B cell (primary cell): Measurements from ENCODE around the gene CNTNAP2.

Source experiments
- CTCF ChIP-seq: fragments of 200-600 bp; IDR thresholded peaks from one replicate; pipeline ENCODE4 v1.8.0; 2022; ENCODE audit warnings: antibody characterized with exemption, mild to moderate bottlenecking
- EZH2 ChIP-seq: IDR thresholded peaks from 2 replicates; pipeline ENCODE4 v1.6.1; 2012; ENCODE audit warnings: borderline replicate concordance, low read depth, mild to moderate bottlenecking, moderate library complexity, low read length; ENCODE audit not compliant: insufficient read depth, poor library complexity, severe bottlenecking

GRCh38 chr7:146355216-146355615, 238.6 kb downstream of the CNTNAP2 start:
- TF ChIP-seq CTCF (no peak), EZH2 (no peak)
